WTC11 (cell line): ENCODE results near the gene GRIP2. TPM values are rescaled to one million over a fixed set of nuclear protein-coding genes. Genes with fewer than 3 reads are reported as not detected.

Experiments used
- ATAC-seq: fragments of 200-7000 bp; cut with Tn5 transposase; 2 replicates; pipeline ENCODE4 v1.10.0; 2021; ENCODE audit warnings: mild to moderate bottlenecking, moderate library complexity
- CTCF ChIA-PET: fragments of 300-600 bp; sonication (Branson Sonifier 250); formaldehyde crosslinking; loops from one replicate; lab custom pipeline; 2021; ENCODE audit warnings: antibody characterized with exemption; lab: Charles Lee
- POLR2A ChIA-PET: fragments of 350-600 bp; sonication (Branson Sonifier 250); formaldehyde crosslinking; loops from one replicate; lab custom pipeline; 2021; ENCODE audit warnings: antibody characterized with exemption; lab: Charles Lee
- DNase-seq: peaks from one replicate; pipeline ENCODE4 v3.0.0; 2021; ENCODE audit warnings: low spot score
- H3K27ac Mint-ChIP-seq: 2 replicates; pipeline ENCODE4 v1.8.0; 2021; ENCODE audit warnings: mixed read lengths
- H3K27me3 Mint-ChIP-seq: 2 replicates; pipeline ENCODE4 v1.8.0; 2021; ENCODE audit warnings: low read depth, mild to moderate bottlenecking, moderate library complexity, mixed read lengths
- H3K36me3 Mint-ChIP-seq: 2 replicates; pipeline ENCODE4 v1.8.0; 2021; ENCODE audit warnings: mixed read lengths
- H3K4me1 Mint-ChIP-seq: 2 replicates; pipeline ENCODE4 v1.8.0; 2022; ENCODE audit warnings: mixed read lengths
- H3K4me3 Mint-ChIP-seq: 2 replicates; pipeline ENCODE4 v1.8.0; 2021; ENCODE audit warnings: mild to moderate bottlenecking, moderate library complexity, mixed read lengths
- H3K9me3 Mint-ChIP-seq: 2 replicates; pipeline ENCODE4 v1.8.0; 2021; ENCODE audit warnings: mixed read lengths
- CREB1 ChIP-seq: sonication (generic); formaldehyde crosslinking; IDR thresholded peaks from 2 replicates; pipeline ENCODE4 v1.8.0; 2023; ENCODE audit warnings: mild to moderate bottlenecking, missing genetic modification reagents
- E2F4 ChIP-seq: sonication (generic); formaldehyde crosslinking; IDR thresholded peaks from 2 replicates; pipeline ENCODE4 v1.8.1; 2022; ENCODE audit warnings: low read depth, mild to moderate bottlenecking, moderate library complexity, missing genetic modification reagents, borderline replicate concordance
- E2F5 ChIP-seq: sonication (generic); formaldehyde crosslinking; IDR thresholded peaks from 2 replicates; pipeline ENCODE4 v1.8.1; 2022; ENCODE audit warnings: mild to moderate bottlenecking, moderate library complexity, missing genetic modification reagents
- ELF4 ChIP-seq: sonication (generic); formaldehyde crosslinking; IDR thresholded peaks from 2 replicates; pipeline ENCODE4 v1.8.1; 2022; ENCODE audit warnings: low read depth, mild to moderate bottlenecking, moderate library complexity, missing genetic modification reagents
- ETV6 ChIP-seq: sonication (generic); formaldehyde crosslinking; IDR thresholded peaks from 2 replicates; pipeline ENCODE4 v1.8.1; 2022; ENCODE audit warnings: mild to moderate bottlenecking, missing genetic modification reagents
- FOXJ3 ChIP-seq: sonication (generic); formaldehyde crosslinking; IDR thresholded peaks from 2 replicates; pipeline ENCODE4 v1.9.0; 2021; ENCODE audit warnings: missing genetic modification reagents, mild to moderate bottlenecking, borderline replicate concordance
- FOXK1 ChIP-seq: sonication (generic); formaldehyde crosslinking; IDR thresholded peaks from 2 replicates; pipeline ENCODE4 v1.8.0; 2022; ENCODE audit warnings: mild to moderate bottlenecking, moderate library complexity, missing genetic modification reagents
- FOXP4 ChIP-seq: sonication (generic); formaldehyde crosslinking; IDR thresholded peaks from 2 replicates; pipeline ENCODE4 v1.8.0; 2022; ENCODE audit warnings: mild to moderate bottlenecking, missing genetic modification reagents
- GABPB1 ChIP-seq: sonication (generic); formaldehyde crosslinking; IDR thresholded peaks from 2 replicates; pipeline ENCODE4 v1.8.1; 2023; ENCODE audit warnings: mild to moderate bottlenecking, missing genetic modification reagents
- GRHL2 ChIP-seq: fragments of 250-450 bp; sonication (Bioruptor Pico); IDR thresholded peaks from 2 replicates; pipeline ENCODE4 v1.8.0; 2022; ENCODE audit warnings: mild to moderate bottlenecking, moderate library complexity; ENCODE audit not compliant: insufficient replicate concordance, severe bottlenecking
- GTF2I ChIP-seq: fragments of 250-450 bp; sonication (Bioruptor Pico); conservative IDR thresholded peaks from 2 replicates; pipeline ENCODE4 v1.4.0; 2021; ENCODE audit warnings: mild to moderate bottlenecking
- IRF1 ChIP-seq: sonication (generic); formaldehyde crosslinking; IDR thresholded peaks from 2 replicates; pipeline ENCODE4 v1.8.0; 2023; ENCODE audit warnings: missing genetic modification reagents
- JUN ChIP-seq: sonication (generic); formaldehyde crosslinking; IDR thresholded peaks from 2 replicates; pipeline ENCODE4 v1.8.0; 2023; ENCODE audit warnings: mild to moderate bottlenecking, missing genetic modification reagents
- MYBL2 ChIP-seq: sonication (generic); formaldehyde crosslinking; IDR thresholded peaks from 2 replicates; pipeline ENCODE4 v1.8.1; 2023; ENCODE audit warnings: mild to moderate bottlenecking, moderate library complexity, missing genetic modification reagents
- NR1H2 ChIP-seq: sonication (generic); formaldehyde crosslinking; IDR thresholded peaks from 2 replicates; pipeline ENCODE4 v1.9.0; 2021; ENCODE audit warnings: mild to moderate bottlenecking, moderate library complexity, missing genetic modification reagents
- NR3C1 ChIP-seq: sonication (generic); formaldehyde crosslinking; conservative IDR thresholded peaks from 2 replicates; pipeline ENCODE4 v1.8.1; 2023; ENCODE audit warnings: low read depth, mild to moderate bottlenecking, missing genetic modification reagents
- RORB ChIP-seq: fragments of 250-450 bp; sonication (Bioruptor Pico); IDR thresholded peaks from 2 replicates; pipeline ENCODE4 v1.9.0; 2021; ENCODE audit warnings: mild to moderate bottlenecking
- TCF7 ChIP-seq: sonication (generic); formaldehyde crosslinking; IDR thresholded peaks from 2 replicates; pipeline ENCODE4 v1.8.0; 2022; ENCODE audit warnings: mild to moderate bottlenecking, low read depth, missing genetic modification reagents, moderate library complexity
- TEAD1 ChIP-seq: sonication (generic); formaldehyde crosslinking; IDR thresholded peaks from 2 replicates; pipeline ENCODE4 v1.8.0; 2022; ENCODE audit warnings: mild to moderate bottlenecking, missing genetic modification reagents
- TEAD4 ChIP-seq: sonication (generic); formaldehyde crosslinking; IDR thresholded peaks from 2 replicates; pipeline ENCODE4 v1.8.0; 2022; ENCODE audit warnings: mild to moderate bottlenecking, missing genetic modification reagents
- USF1 ChIP-seq: sonication (generic); formaldehyde crosslinking; IDR thresholded peaks from 2 replicates; pipeline ENCODE4 v1.8.0; 2022; ENCODE audit warnings: mild to moderate bottlenecking, missing genetic modification reagents
- USF2 ChIP-seq: sonication (generic); formaldehyde crosslinking; IDR thresholded peaks from 2 replicates; pipeline ENCODE4 v1.8.1; 2023; ENCODE audit warnings: mild to moderate bottlenecking, missing genetic modification reagents, moderate library complexity
- ZNF263 ChIP-seq: sonication (generic); formaldehyde crosslinking; IDR thresholded peaks from 2 replicates; pipeline ENCODE4 v1.8.1; 2022; ENCODE audit warnings: low read depth, mild to moderate bottlenecking, moderate library complexity, missing genetic modification reagents
- ZNF423 ChIP-seq: fragments of 250-450 bp; sonication (Bioruptor Pico); IDR thresholded peaks from 2 replicates; pipeline ENCODE4 v2.1.2; 2022; ENCODE audit warnings: mild to moderate bottlenecking, moderate library complexity
- ZNF425 ChIP-seq: fragments of 250-450 bp; sonication (Bioruptor Pico); conservative IDR thresholded peaks from 2 replicates; pipeline ENCODE4 v1.9.0; 2021; ENCODE audit warnings: mild to moderate bottlenecking
- total RNA-seq: library from RNA; stranded (reverse); gene quantifications from 3 replicates; pipeline ENCODE4 v1.2.3, GENCODE V29; 2021

GRIP2 gene
- total RNA-seq, 1 experiment from 2014 or later, result 12.0 TPM

GRCh38 chr3:14535616-14536015 is 4.5 kb downstream of the GRIP2 start:
- no peak overlapping the region for H3K4me3 Mint-ChIP-seq
- H3K27me3 Mint-ChIP-seq, result no peaks in the 10 kb centered on the region; the same call in 1 of the 2 replicates
- ChIA-PET CTCF (interaction anchor here (1.4 to 8.0 kb wide), 4 partner anchors 11 to 87 kb away, joined by 3 to 105 read pairs (median 9); no protein-coding TSS in a partner anchor), POLR2A (no interaction called here)
- H3K4me1 Mint-ChIP-seq, result peaks cover 50% of the 10 kb centered on the region
- H3K9me3 Mint-ChIP-seq, result no peaks in the 10 kb centered on the region
- no peak for DNase-seq
- H3K27ac Mint-ChIP-seq, result no peak overlapping the region
- no peaks in the 10 kb centered on the region for H3K36me3 Mint-ChIP-seq
- ATAC-seq, result no peak
- TF ChIP-seq IRF1 (CRISPR knock-in tag) (no peak), TCF7 (CRISPR knock-in tag) (no peak), USF1 (no peak)
- TF ChIP-seq, all 79 proteins: peak for 0

GRCh38 chr3:14534516-14535191 is 5.5 kb downstream of the GRIP2 start:
- peak overlapping the region; percentile 53 for H3K4me3 Mint-ChIP-seq
- ATAC-seq (peak; percentile 71), DNase-seq (peak; percentile 36)
- 0 out of 2 replicates have a peak, but pooled peaks cover under 1% of the 10 kb centered on the region for H3K36me3 Mint-ChIP-seq
- ChIA-PET POLR2A (interaction anchor here (0.7 kb wide), 1 partner anchor 262 kb away, joined by 3 read pairs; no protein-coding TSS in a partner anchor), CTCF (interaction anchor here (0.6 to 8.0 kb wide), 14 partner anchors 8 to 331 kb away, joined by 3 to 105 read pairs (median 4); no protein-coding TSS in a partner anchor)
- H3K4me1 Mint-ChIP-seq, result peaks cover 50% of the 10 kb centered on the region
- no peaks in the 10 kb centered on the region; the same call in 1 of the 2 replicates for H3K27me3 Mint-ChIP-seq
- peak overlapping the region; percentile 82 for H3K27ac Mint-ChIP-seq
- H3K9me3 Mint-ChIP-seq, result peaks cover 5% of the 10 kb centered on the region
- TF ChIP-seq IRF1 (CRISPR knock-in tag) (no peak), GTF2I (no peak), NR1H2 (CRISPR knock-in tag) (no peak), NR3C1 (CRISPR knock-in tag) (no peak), ETV6 (CRISPR knock-in tag) (peak; percentile 39; the same call in 1 of the 2 replicates), JUN (CRISPR knock-in tag) (no peak), ZNF423 (CRISPR knock-in tag) (peak; percentile 82), MYBL2 (CRISPR knock-in tag) (no peak), FOXK1 (CRISPR knock-in tag) (no peak), USF2 (CRISPR knock-in tag) (no peak), RORB (no peak), ELF4 (CRISPR knock-in tag) (no peak), ZNF263 (CRISPR knock-in tag) (0 out of 2 replicates have a peak, but pooled peaks have one; percentile 43), ZNF425 (no peak), FOXJ3 (CRISPR knock-in tag) (no peak), TEAD4 (CRISPR knock-in tag) (no peak), GRHL2 (CRISPR knock-in tag) (no peak), CREB1 (CRISPR knock-in tag) (no peak), E2F4 (CRISPR knock-in tag) (no peak), TEAD1 (CRISPR knock-in tag) (no peak), E2F5 (no peak), FOXP4 (CRISPR knock-in tag) (no peak), GABPB1 (CRISPR knock-in tag) (no peak)
